ENCODE data around the gene SYNGR2. TPM values are rescaled to one million over a fixed set of nuclear protein-coding genes. Genes with fewer than 3 reads are reported as not detected.

Gene SYNGR2
- total and polyA plus RNA-seq, 2 experiments from 2014 or later, result 46.9 to 61.6 TPM

- no peak overlapping the region for H2AFZ ChIP-seq
- Mint-ChIP-seq H3K9me3 (no peaks in the 10 kb centered on the region), H3K4me1 (peaks cover 8% of the 10 kb centered on the region), H3K27me3 (ENCODE audit: insufficient read depth, low read depth, poor library complexity) (peaks cover 4% of the 10 kb centered on the region), H3K27ac (no peak overlapping the region), H3K4me3 (no peak overlapping the region), H3K36me3 (ENCODE audit: low read depth) (peaks cover 27% of the 10 kb centered on the region)
- no peaks in the 10 kb centered on the region for H3F3A ChIP-seq (replicated peaks; ENCODE audit: low read depth)
- peaks cover 9% of the 10 kb centered on the region for H3K4me1 ChIP-seq (ENCODE audit: insufficient read depth)
- no peaks in the 10 kb centered on the region for H4K20me1 ChIP-seq (replicated peaks; ENCODE audit: insufficient read depth)
- 0 out of 2 replicates have a peak, but pooled peaks cover 5% of the 10 kb centered on the region for H3K36me3 ChIP-seq (ENCODE audit: insufficient read depth)
- no peaks in the 10 kb centered on the region for H3K9me2 ChIP-seq (ENCODE audit: insufficient read depth)
- no peak overlapping the region for H3K4me2 ChIP-seq
- no peak overlapping the region for H3K27ac ChIP-seq (ENCODE audit: low read depth)
- ATAC-seq (no peak), DNase-seq (ENCODE audit: low spot score) (no peak)
- no peaks in the 10 kb centered on the region for H3K27me3 ChIP-seq (ENCODE audit: insufficient read depth)
- no peak for TF ChIP-seq ZNF331 (CRISPR knock-in tag; IDR thresholded peaks at IDR 0.05; ENCODE audit: low read depth)
- no peak for TF ChIP-seq EZH2 (IDR thresholded peaks at IDR 0.05; ENCODE audit: low read depth, unreplicated experiment)
- no peak for TF ChIP-seq POLR2AphosphoS5 (IDR thresholded peaks at IDR 0.05; ENCODE audit: low read depth)
- no peak for TF ChIP-seq CTCF (conservative IDR thresholded peaks at IDR 0.05; ENCODE audit: low read depth in 2 of 2)
- TF ChIP-seq ETS1 (IDR thresholded peaks at IDR 0.05), result no peak
- TF ChIP-seq JUNB (IDR thresholded peaks at IDR 0.05; ENCODE audit: unreplicated experiment), result no peak
- no peak for TF ChIP-seq EZH2phosphoT487 (IDR thresholded peaks at IDR 0.05; ENCODE audit: unreplicated experiment)
- no peak overlapping the region for H3K4me3 ChIP-seq
- H3K79me2 ChIP-seq (replicated peaks; ENCODE audit: insufficient read depth), result 0 out of 2 replicates have a peak, but pooled peaks cover 5% of the 10 kb centered on the region
Measured at GRCh38 chr17:78123258-78123929, 45.0 kb upstream of the SYNGR2 start.

- ATAC-seq (no peak), DNase-seq (ENCODE audit: low spot score) (no peak)
- no peak overlapping the region for H2AFZ ChIP-seq
- Mint-ChIP-seq H3K36me3 (ENCODE audit: low read depth) (peaks cover 27% of the 10 kb centered on the region), H3K4me1 (peaks cover 11% of the 10 kb centered on the region), H3K27me3 (ENCODE audit: insufficient read depth, low read depth, poor library complexity) (peaks cover 6% of the 10 kb centered on the region), H3K9me3 (no peaks in the 10 kb centered on the region), H3K27ac (no peak overlapping the region), H3K4me3 (no peak overlapping the region)
- no peak overlapping the region for H3K4me2 ChIP-seq
- H3K27ac ChIP-seq (ENCODE audit: low read depth), result no peak overlapping the region
- H3F3A ChIP-seq (replicated peaks; ENCODE audit: low read depth), result no peaks in the 10 kb centered on the region
- H3K36me3 ChIP-seq (ENCODE audit: insufficient read depth), result 0 out of 2 replicates have a peak, but pooled peaks cover 5% of the 10 kb centered on the region
- H3K79me2 ChIP-seq (replicated peaks; ENCODE audit: insufficient read depth), result 0 out of 2 replicates have a peak, but pooled peaks cover 5% of the 10 kb centered on the region
- H3K27me3 ChIP-seq (ENCODE audit: insufficient read depth), result no peaks in the 10 kb centered on the region
- H4K20me1 ChIP-seq (replicated peaks; ENCODE audit: insufficient read depth), result no peaks in the 10 kb centered on the region
- no peak overlapping the region for H3K4me3 ChIP-seq
- H3K4me1 ChIP-seq (ENCODE audit: insufficient read depth), result peaks cover 14% of the 10 kb centered on the region
- no peaks in the 10 kb centered on the region for H3K9me2 ChIP-seq (ENCODE audit: insufficient read depth)
- TF ChIP-seq ZNF114 (CRISPR knock-in tag; IDR thresholded peaks at IDR 0.05) (no peak), ZNF331 (CRISPR knock-in tag; IDR thresholded peaks at IDR 0.05; ENCODE audit: low read depth) (no peak), JUNB (IDR thresholded peaks at IDR 0.05; ENCODE audit: unreplicated experiment) (no peak), EZH2phosphoT487 (IDR thresholded peaks at IDR 0.05; ENCODE audit: unreplicated experiment) (no peak), POLR2AphosphoS5 (IDR thresholded peaks at IDR 0.05; ENCODE audit: low read depth) (no peak), CREB1 (CRISPR knock-in tag; IDR thresholded peaks at IDR 0.05; ENCODE audit: low read depth) (no peak), STAT1 (IDR thresholded peaks at IDR 0.05; ENCODE audit: unreplicated experiment) (no peak), CTCF (conservative IDR thresholded peaks at IDR 0.05; ENCODE audit: low read depth in 2 of 2) (no peak), REST (IDR thresholded peaks at IDR 0.05; ENCODE audit: unreplicated experiment) (no peak), NANOG (IDR thresholded peaks at IDR 0.05; ENCODE audit: borderline replicate concordance) (no peak), ETS1 (IDR thresholded peaks at IDR 0.05) (no peak)
Measured at GRCh38 chr17:78124081-78124835, 44.1 kb upstream of the SYNGR2 start.
